ENCODE data around the gene DICER1. TPM values are rescaled to one million over a fixed set of nuclear protein-coding genes. Genes with fewer than 3 reads are reported as not detected.
"Not testable (repeated sequence)": the region's sequence is repeated elsewhere in the genome, so short reads cannot be mapped to it uniquely, and the experiment has no call there.

The DICER1 gene
- total RNA-seq: 76.8 and 87.2 TPM in 2 replicates

GRCh38 chr14:95157327-95158189 lies at the start of gene DICER1:
Gene DICER1, minus strand, starts transcription at chr14:95157529. Its CDS starts 24,071 bp downstream, at chr14:95133458.
- H3K27me3 Mint-ChIP-seq (ENCODE audit: insufficient read depth): no peaks in the 10 kb centered on the region
- H3K4me1 Mint-ChIP-seq (ENCODE audit: low read depth): peaks cover 41% of the 10 kb centered on the region
- peak; percentile 92 for DNase-seq (ENCODE audit: low spot score)
- intact Hi-C loops (cut with micrococcal nuclease): loop anchor here (1.0 to 10.0 kb wide), 7 partner anchors 103 to 1973 kb away; partner anchors contain the start of genes ATG2B, CLMN, GSKIP and LYSET
- peak within 1 kb of the TSS; percentile 99 for H3K27ac Mint-ChIP-seq
- H3K36me3 Mint-ChIP-seq (ENCODE audit: low read depth): peaks cover 11% of the 10 kb centered on the region
- H3K4me3 Mint-ChIP-seq: peak within 1 kb of the TSS; percentile 94
- no peaks in the 10 kb centered on the region for H3K9me3 Mint-ChIP-seq

- H3K27ac Mint-ChIP-seq: no peak overlapping the region
- intact Hi-C loops (cut with micrococcal nuclease): loop anchor here (5.0 kb wide), 1 partner anchor 1839 kb away; no protein-coding TSS in a partner anchor
Observed at GRCh38 chr14:95206534-95206933, 49.2 kb upstream of the DICER1 start.

GRCh38 chr14:95204705-95205104 lies 47.4 kb upstream of the DICER1 start:
- H3K9me3 Mint-ChIP-seq: peaks cover 4% of the 10 kb centered on the region
- no peaks in the 10 kb centered on the region for H3K36me3 Mint-ChIP-seq (ENCODE audit: low read depth)
- peaks cover 5% of the 10 kb centered on the region for H3K27me3 Mint-ChIP-seq (ENCODE audit: insufficient read depth)
- H3K4me1 Mint-ChIP-seq (ENCODE audit: low read depth): no peaks in the 10 kb centered on the region
- H3K4me3 Mint-ChIP-seq: no peak overlapping the region
- no peak overlapping the region for H3K27ac Mint-ChIP-seq
- DNase-seq (ENCODE audit: low spot score): no peak
- intact Hi-C loops (cut with micrococcal nuclease): loop anchor here (5.0 kb wide), 1 partner anchor 1837 kb away; no protein-coding TSS in a partner anchor

More at GRCh38 chr14:95206534-95206933, 49.2 kb upstream of the DICER1 start:
- DNase-seq (ENCODE audit: low spot score): no peak
- Mint-ChIP-seq H3K36me3 (ENCODE audit: low read depth) (no peaks in the 10 kb centered on the region), H3K9me3 (peaks cover 4% of the 10 kb centered on the region), H3K4me1 (ENCODE audit: low read depth) (no peaks in the 10 kb centered on the region), H3K27me3 (ENCODE audit: insufficient read depth) (peaks cover 5% of the 10 kb centered on the region), H3K4me3 (no peak overlapping the region)

GRCh38 chr14:95201745-95202144 lies 44.4 kb upstream of the DICER1 start:
- H3K4me1 Mint-ChIP-seq (ENCODE audit: low read depth); H3K9me3 Mint-ChIP-seq; intact Hi-C loops (cut with micrococcal nuclease); H3K27me3 Mint-ChIP-seq (ENCODE audit: insufficient read depth); H3K4me3 Mint-ChIP-seq; DNase-seq (ENCODE audit: low spot score); H3K36me3 Mint-ChIP-seq (ENCODE audit: low read depth); H3K27ac Mint-ChIP-seq: not testable (repeated sequence)

GRCh38 chr14:95200404-95200803 lies 43.1 kb upstream of the DICER1 start:
- H3K36me3 Mint-ChIP-seq (ENCODE audit: low read depth): no peaks in the 10 kb centered on the region
- peaks cover 5% of the 10 kb centered on the region for H3K27me3 Mint-ChIP-seq (ENCODE audit: insufficient read depth)
- intact Hi-C loops (cut with micrococcal nuclease): no loop called here
- H3K27ac Mint-ChIP-seq: no peak overlapping the region
- H3K4me3 Mint-ChIP-seq: no peak overlapping the region
- H3K9me3 Mint-ChIP-seq: peaks cover 4% of the 10 kb centered on the region
- H3K4me1 Mint-ChIP-seq (ENCODE audit: low read depth): no peaks in the 10 kb centered on the region
- no peak for DNase-seq (ENCODE audit: low spot score)

- H3K4me3 Mint-ChIP-seq: no peak overlapping the region
- no peaks in the 10 kb centered on the region for H3K4me1 Mint-ChIP-seq (ENCODE audit: low read depth)
- no peaks in the 10 kb centered on the region for H3K36me3 Mint-ChIP-seq (ENCODE audit: low read depth)
- intact Hi-C loops (cut with micrococcal nuclease): loop anchor here (5.0 kb wide), 1 partner anchor 512 kb away; no protein-coding TSS in a partner anchor
- H3K27me3 Mint-ChIP-seq (ENCODE audit: insufficient read depth): peaks cover 4% of the 10 kb centered on the region
- peaks cover 4% of the 10 kb centered on the region for H3K9me3 Mint-ChIP-seq
- DNase-seq (ENCODE audit: low spot score): no peak
- H3K27ac Mint-ChIP-seq: no peak overlapping the region
Observed at GRCh38 chr14:95199298-95199983, 42.1 kb upstream of the DICER1 start.

- no peak overlapping the region for H3K27ac Mint-ChIP-seq
- no peak overlapping the region for H3K4me3 Mint-ChIP-seq
- DNase-seq (ENCODE audit: low spot score): no peak
- intact Hi-C loops (cut with micrococcal nuclease): loop anchor here (5.0 kb wide), 1 partner anchor 511 kb away; no protein-coding TSS in a partner anchor
- H3K27me3 Mint-ChIP-seq (ENCODE audit: insufficient read depth): peaks cover 2% of the 10 kb centered on the region
- no peaks in the 10 kb centered on the region for H3K9me3 Mint-ChIP-seq
- H3K36me3 Mint-ChIP-seq (ENCODE audit: low read depth): no peaks in the 10 kb centered on the region
- no peaks in the 10 kb centered on the region for H3K4me1 Mint-ChIP-seq (ENCODE audit: low read depth)
Observed at GRCh38 chr14:95198320-95198719, 41.0 kb upstream of the DICER1 start.

GRCh38 chr14:95197551-95197950 lies 40.2 kb upstream of the DICER1 start:
- Mint-ChIP-seq H3K9me3 (no peaks in the 10 kb centered on the region), H3K27ac (no peak overlapping the region), H3K4me1 (ENCODE audit: low read depth) (no peaks in the 10 kb centered on the region), H3K36me3 (ENCODE audit: low read depth) (no peaks in the 10 kb centered on the region), H3K27me3 (ENCODE audit: insufficient read depth) (peaks cover 2% of the 10 kb centered on the region), H3K4me3 (no peak overlapping the region)
- DNase-seq (ENCODE audit: low spot score): no peak
- intact Hi-C loops (cut with micrococcal nuclease): loop anchor here (5.0 kb wide), 1 partner anchor 510 kb away; no protein-coding TSS in a partner anchor

GRCh38 chr14:95196826-95197545 lies 39.7 kb upstream of the DICER1 start:
- Mint-ChIP-seq H3K9me3 (no peaks in the 10 kb centered on the region), H3K4me3 (no peak overlapping the region), H3K36me3 (ENCODE audit: low read depth) (no peaks in the 10 kb centered on the region), H3K27ac (no peak overlapping the region), H3K4me1 (ENCODE audit: low read depth) (no peaks in the 10 kb centered on the region), H3K27me3 (ENCODE audit: insufficient read depth) (peaks cover 2% of the 10 kb centered on the region)
- no peak for DNase-seq (ENCODE audit: low spot score)
- intact Hi-C loops (cut with micrococcal nuclease): loop anchor here (5.0 kb wide), 1 partner anchor 510 kb away; no protein-coding TSS in a partner anchor

- Mint-ChIP-seq H3K4me3 (no peak overlapping the region), H3K27me3 (ENCODE audit: insufficient read depth) (peaks cover 2% of the 10 kb centered on the region), H3K27ac (no peak overlapping the region), H3K4me1 (ENCODE audit: low read depth) (no peaks in the 10 kb centered on the region), H3K36me3 (ENCODE audit: low read depth) (no peaks in the 10 kb centered on the region), H3K9me3 (no peaks in the 10 kb centered on the region)
- DNase-seq (ENCODE audit: low spot score): no peak
- intact Hi-C loops (cut with micrococcal nuclease): loop anchor here (5.0 kb wide), 1 partner anchor 509 kb away; no protein-coding TSS in a partner anchor
Observed at GRCh38 chr14:95196268-95196667, 38.9 kb upstream of the DICER1 start.

GRCh38 chr14:95195031-95195430 lies 37.7 kb upstream of the DICER1 start:
- Mint-ChIP-seq H3K36me3 (ENCODE audit: low read depth) (no peaks in the 10 kb centered on the region), H3K27ac (no peak overlapping the region), H3K4me1 (ENCODE audit: low read depth) (no peaks in the 10 kb centered on the region), H3K27me3 (ENCODE audit: insufficient read depth) (peaks cover 2% of the 10 kb centered on the region), H3K9me3 (no peaks in the 10 kb centered on the region), H3K4me3 (no peak overlapping the region)
- no peak for DNase-seq (ENCODE audit: low spot score)
- intact Hi-C loops (cut with micrococcal nuclease): loop anchor here (5.0 kb wide), 1 partner anchor 508 kb away; no protein-coding TSS in a partner anchor

- Mint-ChIP-seq H3K27ac (no peak overlapping the region), H3K27me3 (ENCODE audit: insufficient read depth) (peaks cover 6% of the 10 kb centered on the region), H3K4me1 (ENCODE audit: low read depth) (no peaks in the 10 kb centered on the region), H3K36me3 (ENCODE audit: low read depth) (no peaks in the 10 kb centered on the region), H3K4me3 (no peak overlapping the region), H3K9me3 (no peaks in the 10 kb centered on the region)
- DNase-seq (ENCODE audit: low spot score): no peak
- intact Hi-C loops (cut with micrococcal nuclease): no loop called here
Observed at GRCh38 chr14:95193081-95193480, 35.8 kb upstream of the DICER1 start.
